HepG2 (cell line): ENCODE results near the gene HEATR1. TPM values are rescaled to one million over a fixed set of nuclear protein-coding genes. Genes with fewer than 3 reads are reported as not detected.

Source experiments
- ATAC-seq: fragments of 200-7000 bp; cut with Tn5 transposase; 3 replicates; pipeline ENCODE4 v1.9.1; 2020; ENCODE audit warnings: mild to moderate bottlenecking, moderate library complexity
- BruUV-seq: library from RNA; stranded (reverse); fragments of 400-500 nt; replicated peaks from 2 replicates; lab custom pipeline; 2021; lab: Mats Ljungman, UMichigan
- CTCF ChIA-PET: fragments of 300-600 bp; formaldehyde crosslinking; extraction: SDS; loops from one replicate; lab custom pipeline; 2021; ENCODE audit warnings: low total read pairs, inconsistent platforms, low intra/inter-chr PET ratio; lab: Yijun Ruan, JAX
- POLR2A ChIA-PET: fragments of 350-600 bp; sonication (Branson Sonifier 250); formaldehyde crosslinking; loops from one replicate; lab custom pipeline; 2020; ENCODE audit warnings: antibody characterized with exemption, inconsistent platforms; lab: Yijun Ruan, JAX
- DNase-seq: peaks from one replicate; pipeline ENCODE4 v3.0.0-alpha.2; 2015; ENCODE audit warnings: low spot score
- FAIRE-seq: peaks from 3 replicates; lab custom pipeline; 2011; peaks lifted over from hg19 to GRCh38; lab: Jason Lieb, UNC
- H2AFZ ChIP-seq: one replicate; pipeline ENCODE4 v1.6.1; 2011; ENCODE audit warnings: low read length, inconsistent platforms
- H3K27ac ChIP-seq: fragments of 300-600 bp; 3 replicates; pipeline ENCODE4 v1.8.0; 2011; ENCODE audit warnings: mixed run types, mild to moderate bottlenecking, mixed read lengths, low read length, inconsistent platforms; ENCODE audit not compliant: insufficient read depth; ENCODE audit errors: extremely low read length
- H3K27me3 ChIP-seq, 2 experiments: fragments of 200-600 bp in 1 of 2; 2 replicates in 1 of 2; 3 replicates in 1 of 2; pipeline versions ENCODE4 v1.6.0 to v1.8.0; 2011; ENCODE audit warnings: low read length in 2 of 2, mild to moderate bottlenecking in 2 of 2, moderate library complexity in 2 of 2, inconsistent platforms in 1 of 2; ENCODE audit not compliant: insufficient read depth in 2 of 2, control insufficient read depth in 1 of 2
- H3K36me3 ChIP-seq, 2 experiments: fragments of 200-600 bp in 1 of 2; replicated peaks in 1 of 2; 2 replicates in 1 of 2; 3 replicates in 1 of 2; pipeline versions ENCODE4 v1.5.1 to v1.8.0; 2011; ENCODE audit warnings: low read length in 2 of 2, inconsistent platforms in 1 of 2; ENCODE audit not compliant: insufficient read depth in 2 of 2, control insufficient read depth in 1 of 2
- H3K4me1 ChIP-seq: 2 replicates; pipeline ENCODE4 v1.5.1; 2012; ENCODE audit warnings: low read length, inconsistent platforms; ENCODE audit not compliant: insufficient read depth
- H3K4me2 ChIP-seq: 2 replicates; pipeline ENCODE4 v1.6.0; 2011; ENCODE audit warnings: low read depth, low read length, inconsistent platforms
- H3K4me3 ChIP-seq, 3 experiments: fragments of 200-600 bp in 1 of 3; sonication (generic), shearing (Covaris generic) in 1 of 3; replicated peaks in 1 of 3; 2 replicates each; pipeline ENCODE4 v1.5.1; 2011 to 2016; ENCODE audit warnings: low read length in 3 of 3, inconsistent platforms in 2 of 3, low read depth in 2 of 3, mild to moderate bottlenecking in 2 of 3, control low read depth in 1 of 3, mixed read lengths in 1 of 3; ENCODE audit not compliant: insufficient read depth in 1 of 3
- H3K79me2 ChIP-seq: one replicate; pipeline ENCODE4 v1.6.1; 2011; ENCODE audit warnings: low read length, inconsistent platforms; ENCODE audit not compliant: insufficient read depth
- H3K9ac ChIP-seq: 2 replicates; pipeline ENCODE4 v1.6.0; 2011; ENCODE audit warnings: mild to moderate bottlenecking, low read depth, low read length, inconsistent platforms; ENCODE audit not compliant: insufficient read depth
- H3K9me3 ChIP-seq: 2 replicates; pipeline ENCODE4 v1.5.1; 2012; ENCODE audit warnings: mild to moderate bottlenecking, low read length
- H4K20me1 ChIP-seq: 2 replicates; pipeline ENCODE4 v1.6.0; 2011; ENCODE audit warnings: inconsistent platforms, mild to moderate bottlenecking, low read length, moderate library complexity; ENCODE audit not compliant: insufficient read depth
- BCL6 ChIP-seq: IDR thresholded peaks from 2 replicates; pipeline ENCODE4 v1.6.1; 2016; ENCODE audit warnings: missing genetic modification reagents, missing compliant biosample characterization
- CBX2 ChIP-seq, 2 experiments: fragments of 200-600 bp in 1 of 2; sonication (generic); formaldehyde crosslinking in 1 of 2; IDR thresholded peaks; 2 replicates each; pipeline versions ENCODE4 v1.7.0 to v1.8.1; 2018 to 2022; ENCODE audit warnings: low read depth in 2 of 2, low read length in 1 of 2, mild to moderate bottlenecking in 1 of 2, missing genetic modification reagents in 1 of 2
- DR1 ChIP-seq: sonication (generic); formaldehyde crosslinking; IDR thresholded peaks from 2 replicates; pipeline ENCODE4 v1.8.0; 2021; ENCODE audit warnings: mild to moderate bottlenecking, missing genetic modification reagents, inconsistent platforms
- ELF4 ChIP-seq: sonication (generic); formaldehyde crosslinking; IDR thresholded peaks from 2 replicates; pipeline ENCODE4 v1.5.0; 2020; ENCODE audit warnings: missing genetic modification reagents, mild to moderate bottlenecking, moderate library complexity, borderline replicate concordance
- FOXK2 ChIP-seq: fragments of 450-650 bp; IDR thresholded peaks from 2 replicates; pipeline ENCODE4 v1.6.1; 2016
- GTF3A ChIP-seq: sonication (generic); formaldehyde crosslinking; conservative IDR thresholded peaks from 2 replicates; pipeline ENCODE4 v1.4.0; 2020; ENCODE audit warnings: mild to moderate bottlenecking, missing genetic modification reagents
- HES4 ChIP-seq: sonication (generic); formaldehyde crosslinking; IDR thresholded peaks from 2 replicates; pipeline ENCODE4 v1.9.0; 2021; ENCODE audit warnings: mild to moderate bottlenecking, missing genetic modification reagents, borderline replicate concordance
- HIC2 ChIP-seq: sonication (generic); formaldehyde crosslinking; IDR thresholded peaks from 2 replicates; pipeline ENCODE4 v1.9.0; 2022; ENCODE audit warnings: low read depth, missing genetic modification reagents
- HOXA9 ChIP-seq: sonication (generic); formaldehyde crosslinking; IDR thresholded peaks from 2 replicates; pipeline ENCODE4 v1.8.1; 2022; ENCODE audit warnings: missing genetic modification reagents, mild to moderate bottlenecking, moderate library complexity, borderline replicate concordance
- ISX ChIP-seq: sonication (generic); formaldehyde crosslinking; conservative IDR thresholded peaks from 2 replicates; pipeline ENCODE4 v1.5.0; 2020; ENCODE audit warnings: missing genetic modification reagents
- POLR2AphosphoS5 ChIP-seq: IDR thresholded peaks from 2 replicates; pipeline ENCODE4 v1.6.1; 2012; ENCODE audit warnings: low read depth, low read length
- RARG ChIP-seq: sonication (generic); formaldehyde crosslinking; IDR thresholded peaks from 2 replicates; pipeline ENCODE4 v1.4.0; 2020; ENCODE audit warnings: low read depth, mild to moderate bottlenecking, missing genetic modification reagents
- SIN3B ChIP-seq: fragments of 150-350 bp; IDR thresholded peaks from 2 replicates; pipeline ENCODE4 v1.6.1; 2014; ENCODE audit warnings: low read length
- TRIM24 ChIP-seq: sonication (generic); formaldehyde crosslinking; IDR thresholded peaks from 2 replicates; pipeline ENCODE4 v1.8.0; 2022; ENCODE audit warnings: mild to moderate bottlenecking, missing genetic modification reagents
- ZFY ChIP-seq: sonication (generic); formaldehyde crosslinking; IDR thresholded peaks from 2 replicates; pipeline ENCODE4 v1.4.0; 2020; ENCODE audit warnings: missing genetic modification reagents
- ZNF124 ChIP-seq: sonication (generic); formaldehyde crosslinking; IDR thresholded peaks from 2 replicates; pipeline ENCODE4 v1.4.0; 2020; ENCODE audit warnings: missing genetic modification reagents
- ZNF580 ChIP-seq: IDR thresholded peaks from 2 replicates; pipeline ENCODE4 v1.6.1; 2016; ENCODE audit warnings: low read depth, borderline replicate concordance
- ZNF670 ChIP-seq: sonication (generic); formaldehyde crosslinking; IDR thresholded peaks from 2 replicates; pipeline ENCODE4 v1.8.0; 2022; ENCODE audit warnings: mild to moderate bottlenecking, missing genetic modification reagents, borderline replicate concordance
- ZSCAN20 ChIP-seq: sonication (generic); formaldehyde crosslinking; IDR thresholded peaks from 2 replicates; pipeline ENCODE4 v1.4.0; 2020; ENCODE audit warnings: missing genetic modification reagents, mild to moderate bottlenecking, borderline replicate concordance
- WGBS: methylation state at CpG from one replicate; pipeline ENCODE4 v1.1.6; 2017; ENCODE audit warnings: low lambda C conversion rate; 5-methylcytosine and 5-hydroxymethylcytosine counted together
- in situ Hi-C: cut with HindIII; loops from 2 replicates; pipeline ENCODE4 v1.10.0; 2017; ENCODE audit warnings: low pct_unique_long_range_greater_than_20kb; ENCODE audit not compliant: extremely low pct_ligation_motif_present
- intact Hi-C: fragments of 100-400 bp; cut with micrococcal nuclease; formaldehyde crosslinking; loops from one replicate; pipeline ENCODE4 v1.10.0; 2022; ENCODE audit not compliant: unreplicated experiment
- polyA plus RNA-seq, 8 experiments: library from polyadenylated mRNA; depleted of rRNA in 3 of 8; stranded (reverse) in 7 of 8; unstranded in 1 of 8; fragments of >200 nt; fragmentation: Illumina TruSeq in 4 of 8; extraction: Trizol in 4 of 8; gene quantifications; 2 replicates each; pipeline versions ENCODE4 v1.2.1 to v1.2.3, GENCODE V29; 2011 to 2016; ENCODE audit warnings: low read depth in 4 of 8, missing spikeins in 1 of 8, mixed read lengths in 1 of 8; ENCODE audit not compliant: insufficient read depth in 1 of 8
- total RNA-seq, 5 experiments: library from RNA; depleted of rRNA; stranded (reverse); fragments of >200 nt; fragmentation: Illumina TruSeq; extraction: Trizol; gene quantifications; 2 replicates each; pipeline ENCODE4 v1.2.3, GENCODE V29; 2016; ENCODE audit warnings: low read depth in 1 of 5

The HEATR1 gene
- total and polyA plus RNA-seq, 2 of the 13 experiments (the other 11 are each of a cell fraction or from before 2014, with no cell fraction given), result 10.2 to 45.8 TPM

DNA sequence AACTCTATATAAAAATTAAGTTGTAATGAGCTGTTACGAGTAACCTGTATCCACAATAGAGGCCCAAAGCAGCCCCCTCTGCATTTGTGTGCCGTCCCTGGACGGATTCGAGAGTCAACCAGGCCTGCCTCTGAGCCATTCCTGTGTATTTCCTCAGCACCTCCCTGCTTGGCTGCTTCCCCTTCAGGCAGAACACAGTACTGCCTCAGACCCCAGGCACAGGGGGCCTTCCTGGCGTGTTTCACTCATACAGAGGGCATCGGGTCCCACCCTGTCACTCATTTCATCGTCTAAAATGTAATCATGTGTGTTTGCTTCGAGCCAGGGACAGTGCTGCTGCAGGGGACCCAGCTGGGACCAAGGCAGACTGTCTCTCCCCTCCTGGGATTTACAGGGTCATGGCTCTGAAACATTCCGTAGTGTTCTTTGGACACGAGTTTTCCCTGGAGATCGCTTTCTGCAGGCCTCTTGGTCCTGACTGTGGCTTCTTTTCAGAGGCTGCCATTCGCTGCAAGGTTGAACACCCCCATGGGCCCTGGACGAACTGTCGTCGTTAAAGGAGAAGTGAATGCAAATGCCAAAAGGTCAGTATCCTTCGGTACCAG lies 61.1 kb downstream of the HEATR1 start:
- WGBS, result 86% methylated on average over 15 of the region's 16 CpGs
- DNase-seq (no peak), FAIRE-seq (no peak), ATAC-seq (peak; percentile 76)
- Histone ChIP-seq H3K4me1 (no peaks in the 10 kb centered on the region), H3K4me2 (no peak overlapping the region), H3K27ac (no peak overlapping the region), H3K9ac (no peak overlapping the region), H3K79me2 (no peaks in the 10 kb centered on the region), H4K20me1 (no peaks in the 10 kb centered on the region), H3K4me3 (no peak overlapping the region), H3K9me3 (no peaks in the 10 kb centered on the region), H3K36me3 (peaks cover 52 to 96% of the 10 kb centered on the region in 2 experiments), H2AFZ (no peak overlapping the region), H3K27me3 (no peaks in the 10 kb centered on the region)
- ChIA-PET CTCF (no interaction called here), POLR2A (no interaction called here)
- no TSS peak for BruUV-seq
- in situ Hi-C loops (no loop called here), intact Hi-C loops (no loop called here)
- peak; percentile 10; the same call in 1 of the 2 replicates for TF ChIP-seq POLR2AphosphoS5
- TF ChIP-seq DR1 (CRISPR knock-in tag), result no peak

- Histone ChIP-seq H3K9me3 (no peaks in the 10 kb centered on the region), H2AFZ (no peak overlapping the region), H3K9ac (no peak overlapping the region), H3K79me2 (no peaks in the 10 kb centered on the region), H3K27ac (no peak overlapping the region), H3K4me2 (no peak overlapping the region), H4K20me1 (no peaks in the 10 kb centered on the region), H3K36me3 (peaks cover 51 to 93% of the 10 kb centered on the region in 2 experiments), H3K4me3 (no peak overlapping the region), H3K4me1 (no peaks in the 10 kb centered on the region), H3K27me3 (no peaks in the 10 kb centered on the region)
- in situ Hi-C loops (no loop called here), intact Hi-C loops (no loop called here)
- ATAC-seq (no peak), DNase-seq (no peak), FAIRE-seq (no peak)
- POLR2A ChIA-PET, result no interaction called here
- CTCF ChIA-PET, result no interaction called here
- no TSS peak for BruUV-seq
- 96% methylated on average over 4 of the region's 4 CpGs for WGBS
- TF ChIP-seq CBX2 (IDR thresholded peaks at IDR 0.05; ENCODE audit: low read depth, low read length), result no peak
- TF ChIP-seq CBX2 (CRISPR knock-in tag; IDR thresholded peaks at IDR 0.05; ENCODE audit: low read depth), result no peak
- no peak for TF ChIP-seq ZNF580 (CRISPR knock-in tag)
- TF ChIP-seq HOXA9 (CRISPR knock-in tag), result no peak
- TF ChIP-seq ISX (CRISPR knock-in tag), result no peak
- no peak for TF ChIP-seq HIC2 (CRISPR knock-in tag)
- TF ChIP-seq ZNF124 (CRISPR knock-in tag), result no peak
- TF ChIP-seq TRIM24 (CRISPR knock-in tag), result no peak
- no peak for TF ChIP-seq GTF3A (CRISPR knock-in tag)
- TF ChIP-seq SIN3B, result no peak
- no peak for TF ChIP-seq ZFY (CRISPR knock-in tag)
- no peak for TF ChIP-seq FOXK2
- no peak for TF ChIP-seq ZSCAN20
- no peak for TF ChIP-seq HES4 (CRISPR knock-in tag)
- no peak for TF ChIP-seq ZNF670
- no peak for TF ChIP-seq ELF4 (CRISPR knock-in tag)
- TF ChIP-seq BCL6 (CRISPR knock-in tag), result no peak
- no peak for TF ChIP-seq RARG (CRISPR knock-in tag)
Observed at GRCh38 chr1:236541710-236542109, 62.6 kb downstream of the HEATR1 start.
